Hematopoietic multipotent progenitor cell treated with erythropoietin and hydrocortisone succinate and interleukin-3 and kit ligand, for 15 days (in vitro differentiated cells): ENCODE measurements around the gene IFT22.
"Not testable (repeated sequence)": the region's sequence is repeated elsewhere in the genome, so short reads cannot be mapped to it uniquely, and the experiment has no call there.

Source experiments
- DNase-seq: peaks from one replicate; pipeline ENCODE4 v3.0.0-alpha.2; 2015; ENCODE audit warnings: low spot score

Gene IFT22

DNA sequence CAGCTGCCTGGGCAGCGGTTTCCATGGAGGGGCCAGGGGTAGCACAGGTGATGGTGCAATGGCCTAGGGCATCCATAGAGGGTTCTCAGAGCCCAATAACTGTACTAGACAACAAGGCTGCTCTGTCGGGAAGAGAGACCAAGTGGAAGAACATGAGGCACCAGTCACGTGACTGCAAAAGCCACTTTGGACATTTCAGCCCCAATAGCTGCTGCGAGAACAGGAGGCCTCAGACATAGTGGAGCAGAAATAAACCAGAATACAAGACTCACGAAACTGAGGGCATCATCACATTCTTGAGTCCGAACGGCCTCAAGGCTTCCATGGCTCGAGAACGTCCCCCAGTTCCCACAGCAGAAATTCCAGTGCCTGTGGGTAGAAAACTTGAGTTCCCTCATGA is 44.5 kb downstream of the IFT22 start:
- no peak for DNase-seq

- DNase-seq, result no peak
Measured at GRCh38 chr7:101273206-101273605, 48.4 kb downstream of the IFT22 start.

DNA sequence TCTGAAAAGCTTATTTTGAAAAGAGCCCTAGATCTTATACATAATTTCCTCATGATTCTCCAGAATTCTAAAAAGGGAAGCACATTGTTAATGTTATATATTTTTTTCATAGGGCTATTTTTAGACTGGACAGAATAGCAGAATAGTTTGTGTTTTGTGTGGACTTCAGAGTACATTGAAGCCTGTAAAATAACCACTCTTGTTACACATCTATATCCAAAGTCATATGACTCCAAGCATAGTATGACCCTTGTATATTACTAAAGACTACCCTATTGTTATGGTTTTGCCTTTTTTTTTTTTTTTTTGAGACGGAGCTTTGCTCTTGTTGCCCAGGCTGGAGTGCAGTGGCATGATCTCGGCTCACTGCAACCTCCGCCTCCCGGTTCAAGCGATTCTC is 50.6 kb downstream of the IFT22 start:
- no peak for DNase-seq

DNA sequence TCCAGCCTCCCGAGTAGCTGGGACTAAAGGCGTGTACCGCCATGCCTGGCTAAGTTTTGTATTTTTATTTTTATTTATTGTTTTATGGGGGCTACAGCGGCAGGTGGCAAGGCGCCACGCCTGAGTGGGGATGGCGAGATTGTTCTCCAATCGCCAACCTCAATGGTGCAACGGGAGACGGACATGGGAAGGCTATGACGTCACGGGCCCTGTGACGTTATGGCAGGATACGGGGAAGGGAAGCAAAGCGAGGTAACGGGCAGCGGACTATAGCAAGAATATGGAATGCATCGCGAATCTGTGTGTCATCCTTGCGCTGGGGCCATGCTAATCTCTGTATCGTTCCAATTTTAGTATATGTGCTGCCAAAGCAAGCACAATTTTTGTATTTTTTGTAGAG is 51.9 kb downstream of the IFT22 start:
- no peak for DNase-seq

- no peak for DNase-seq
Measured at GRCh38 chr7:101265622-101266516, 55.7 kb downstream of the IFT22 start.

- DNase-seq, result not testable (repeated sequence)
Measured at GRCh38 chr7:101264102-101264706, 57.4 kb downstream of the IFT22 start.
